NCI-H1048 (cell line): ENCODE results near the gene TEX2.
"Not testable (repeated sequence)": the region's sequence is repeated elsewhere in the genome, so short reads cannot be mapped to it uniquely, and the experiment has no call there.

Experiments
- DNase-seq: peaks from one replicate; lab custom pipeline; 2025; lab: John Stamatoyannopoulos, UW

The TEX2 gene

DNA sequence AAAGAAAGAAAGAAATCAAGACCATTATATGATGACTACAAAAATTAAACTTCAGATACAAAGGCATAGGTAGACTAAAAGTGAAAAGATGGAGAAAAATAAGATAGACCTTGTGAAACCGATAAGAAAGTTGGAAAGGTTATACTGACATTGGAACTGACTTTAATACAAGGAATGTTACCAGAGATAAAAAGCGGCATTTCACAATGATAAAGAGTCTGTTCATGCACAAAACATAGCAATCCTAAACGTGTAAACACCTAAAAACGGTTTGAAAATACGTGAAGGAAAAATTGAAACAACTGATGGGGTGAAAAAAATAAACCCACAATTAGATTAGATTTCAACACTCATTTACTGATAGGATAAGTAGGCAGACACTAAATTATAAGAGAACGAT lies 123.5 kb downstream of the TEX2 start:
- no peak for DNase-seq

DNA sequence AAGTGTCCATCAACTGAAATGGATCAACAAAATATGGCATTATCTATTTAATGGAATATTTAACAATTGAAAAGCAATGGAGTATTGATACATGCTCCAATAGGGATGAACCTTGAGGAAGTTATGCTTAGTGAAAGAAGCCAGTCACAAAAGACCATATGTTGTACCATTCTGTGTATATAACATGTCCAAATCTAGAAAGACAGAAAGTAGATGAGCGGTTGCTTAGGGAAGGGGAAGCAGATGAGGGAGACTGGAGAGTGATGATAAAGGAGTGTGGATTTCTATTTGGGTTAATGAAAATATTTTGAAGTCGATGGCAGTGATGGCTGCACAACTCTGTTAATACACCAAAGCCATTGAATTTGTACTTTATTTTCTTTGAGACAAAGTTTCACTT lies 124.6 kb downstream of the TEX2 start:
- no peak for DNase-seq

DNA sequence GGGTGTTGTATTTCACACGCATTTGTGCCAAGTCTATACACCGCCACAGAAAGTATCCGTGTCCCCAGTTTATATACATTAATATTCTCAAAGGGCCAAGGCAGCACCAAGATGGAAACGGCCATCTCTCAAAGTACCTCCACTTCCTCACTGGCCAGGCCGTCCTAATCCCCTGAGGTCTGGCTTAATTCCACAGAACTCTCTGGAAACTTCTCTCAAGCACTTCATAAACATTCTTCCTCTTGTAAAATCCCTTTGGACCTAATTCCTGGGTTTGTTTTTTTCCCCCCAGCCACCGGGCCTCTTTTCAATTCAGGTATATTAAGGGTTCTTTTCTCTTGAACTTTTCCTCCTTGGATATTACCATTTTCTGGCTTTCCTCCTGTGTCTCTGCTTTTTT lies 128.1 kb downstream of the TEX2 start:
- DNase-seq: no peak

DNA sequence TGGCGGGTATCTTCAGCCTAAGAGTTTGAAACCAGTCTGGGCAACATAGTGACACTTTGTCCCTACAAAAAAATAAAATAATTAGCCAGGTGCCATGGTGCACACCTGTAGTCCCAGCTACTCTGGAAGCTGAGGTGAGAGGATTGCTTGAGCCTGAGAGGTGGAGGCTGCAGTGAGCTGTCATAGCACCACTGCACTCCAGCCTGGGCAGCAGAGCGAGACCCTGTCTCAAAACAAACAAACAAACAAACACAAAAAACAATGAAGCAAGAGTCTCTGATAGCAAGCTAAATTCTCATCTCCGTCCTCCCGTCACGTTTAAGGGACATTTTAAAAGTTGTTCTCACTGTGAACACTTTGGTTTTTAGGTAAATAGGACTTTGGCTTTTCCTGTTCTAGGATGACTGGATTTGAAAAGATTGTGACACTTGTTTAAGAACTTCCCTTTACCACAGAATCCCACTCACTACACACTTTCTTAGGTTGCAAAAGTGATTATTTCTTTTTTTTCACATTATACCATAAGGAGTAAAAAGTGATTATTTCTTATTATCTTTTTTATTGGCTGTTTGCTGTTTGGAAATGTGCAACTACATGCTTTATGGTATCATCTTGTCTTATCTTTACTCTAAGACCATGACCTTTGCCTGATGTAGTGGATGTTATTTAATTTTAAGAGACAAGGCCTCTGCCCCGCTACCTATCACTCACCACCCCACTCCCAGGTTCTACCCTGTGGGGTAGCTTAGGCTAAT lies 128.7 kb downstream of the TEX2 start:
- DNase-seq: no peak

DNA sequence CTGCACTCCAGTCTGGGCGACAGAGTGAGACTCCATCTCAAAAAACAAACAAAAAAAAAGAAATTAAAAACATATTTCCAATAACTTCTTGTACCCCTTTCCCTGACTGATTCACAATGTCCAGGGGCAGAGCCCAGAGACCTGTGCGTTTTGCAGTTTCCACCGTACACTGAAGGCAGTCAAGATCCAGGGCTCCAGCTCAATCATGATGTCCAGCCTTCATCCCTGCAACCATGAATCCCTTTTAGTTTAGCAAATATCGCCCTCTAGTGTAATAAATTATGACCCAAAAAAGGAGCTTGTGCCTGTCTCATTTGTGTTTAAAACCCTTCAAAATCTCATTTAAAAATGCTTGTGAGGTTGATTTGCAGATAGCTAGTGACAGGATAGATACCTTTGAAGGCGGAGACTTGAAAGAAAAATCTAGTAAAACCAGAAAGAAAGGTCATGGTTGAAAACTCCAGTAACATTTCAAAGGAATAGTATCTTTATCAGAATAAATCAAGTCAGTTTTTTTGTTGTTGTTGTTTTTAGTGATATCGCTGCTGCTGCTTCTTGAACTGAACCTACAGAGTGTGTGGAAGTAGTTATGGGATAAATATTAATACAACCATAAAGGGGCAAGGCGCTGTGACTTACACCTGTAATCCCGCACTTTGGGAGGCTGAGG lies 129.4 kb downstream of the TEX2 start:
- peak; percentile 20 for DNase-seq

DNA sequence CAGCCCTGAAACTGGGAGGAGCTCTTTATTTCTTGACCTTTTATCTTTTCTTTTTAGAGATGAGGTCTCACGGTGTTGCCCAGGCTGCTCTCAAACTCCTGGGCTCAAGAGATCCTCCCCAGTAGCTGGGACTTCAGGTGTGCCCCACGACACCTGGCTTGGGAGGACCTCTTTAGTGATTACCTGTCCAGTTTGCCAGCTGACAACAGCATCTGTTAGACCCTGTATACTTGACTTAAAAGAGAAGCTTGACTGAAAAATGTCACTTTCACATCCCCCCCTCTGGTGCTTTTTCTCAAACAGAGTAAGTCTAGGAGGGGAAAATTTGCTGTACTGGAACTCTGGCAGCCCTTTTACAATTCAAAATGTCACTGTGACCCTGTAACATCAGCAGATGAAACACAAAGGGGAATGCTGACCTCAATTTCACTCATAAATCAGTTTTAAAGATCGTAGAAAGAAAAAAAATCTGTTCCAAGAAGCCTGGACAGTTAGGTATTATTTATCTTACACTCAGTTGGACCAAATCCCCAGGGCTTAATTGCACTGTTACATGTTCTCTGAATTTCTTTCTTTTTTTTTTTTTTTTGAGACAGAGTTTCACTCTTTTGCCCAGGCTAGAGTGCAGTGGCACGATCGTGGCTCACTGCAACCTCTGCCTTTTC lies 131.3 kb downstream of the TEX2 start:
- DNase-seq: no peak

DNA sequence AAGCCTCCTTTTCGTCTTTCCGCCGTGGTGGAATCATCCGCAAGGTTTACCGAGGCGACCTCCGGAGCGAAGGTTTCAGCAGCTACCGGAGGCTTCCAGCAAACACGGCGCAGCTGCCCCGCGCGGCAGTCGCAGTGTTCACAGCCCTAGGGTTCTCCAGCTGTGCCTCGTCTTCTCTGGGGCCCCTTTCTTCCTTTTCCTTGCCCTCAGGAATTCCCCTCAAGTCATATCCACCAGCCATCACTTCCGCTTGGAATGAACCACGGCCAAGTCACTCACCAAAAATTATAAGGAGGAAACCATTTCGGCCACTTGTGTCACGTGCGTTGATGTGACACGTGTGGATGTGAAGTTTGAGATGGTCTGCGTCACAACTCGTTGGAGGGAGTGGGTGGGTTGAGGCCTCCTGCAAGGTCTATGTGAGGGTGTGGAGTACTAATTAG lies 132.5 kb downstream of the TEX2 start:
- DNase-seq: no peak

DNA sequence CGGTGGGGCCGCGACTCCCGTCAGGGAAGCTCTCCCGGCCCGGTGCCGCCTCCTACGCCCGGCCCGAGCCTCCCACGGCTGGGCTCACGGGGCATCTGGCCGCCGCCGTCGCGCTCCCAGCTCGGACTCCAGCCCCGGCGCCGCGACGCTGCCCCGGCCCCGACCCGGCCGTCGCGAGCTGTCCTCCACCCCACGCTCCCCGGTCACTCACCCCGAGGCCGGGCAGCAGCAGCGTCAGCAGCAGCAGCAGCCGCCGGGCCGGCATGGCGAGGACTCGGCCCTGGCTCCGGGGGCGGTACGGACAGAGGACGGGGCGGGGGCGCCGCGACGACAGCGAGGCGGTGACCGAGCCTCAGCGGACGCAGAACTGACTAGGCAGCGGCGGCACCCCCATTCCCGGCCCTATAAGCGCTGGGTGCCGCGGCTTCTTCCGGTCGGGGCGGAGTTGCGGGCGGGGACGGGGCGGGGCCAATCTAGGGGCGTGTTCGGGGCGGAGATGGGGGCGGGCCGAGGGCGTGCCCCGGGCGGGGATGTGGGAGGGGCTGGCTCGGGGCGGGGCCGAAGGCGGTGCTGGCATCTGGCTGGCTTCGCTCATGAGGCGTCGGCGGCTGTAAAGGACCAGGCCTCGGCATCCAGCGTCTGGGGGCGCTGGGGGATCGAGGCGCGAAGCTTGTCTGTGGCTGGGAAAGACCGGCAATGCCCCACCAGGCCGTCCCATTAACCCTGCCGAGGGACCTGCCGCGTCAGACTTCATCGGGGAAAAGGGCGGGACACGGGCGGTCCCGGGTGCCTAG lies 133.1 kb downstream of the TEX2 start, which contains the start of gene ERN1:
ERN1 (minus strand) TSS at position 380 of the 794 bp plus-strand sequence; CDS start at position 265, 115 bp downstream.
- DNase-seq: peak; percentile 50

DNA sequence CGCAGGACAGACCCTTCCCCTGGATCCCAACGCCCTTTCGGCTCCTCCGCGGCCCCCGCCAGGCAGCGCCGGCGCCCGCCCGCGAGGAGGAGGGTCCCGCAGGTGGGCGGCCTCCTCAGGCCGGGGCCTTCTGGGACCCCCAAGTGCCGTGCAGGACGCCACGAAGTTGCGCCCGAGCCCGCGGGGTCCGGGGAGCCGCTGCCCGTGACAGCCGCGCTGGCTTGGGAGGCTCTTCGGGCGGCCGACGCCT lies 133.6 kb downstream of the TEX2 start:
- no peak for DNase-seq

DNA sequence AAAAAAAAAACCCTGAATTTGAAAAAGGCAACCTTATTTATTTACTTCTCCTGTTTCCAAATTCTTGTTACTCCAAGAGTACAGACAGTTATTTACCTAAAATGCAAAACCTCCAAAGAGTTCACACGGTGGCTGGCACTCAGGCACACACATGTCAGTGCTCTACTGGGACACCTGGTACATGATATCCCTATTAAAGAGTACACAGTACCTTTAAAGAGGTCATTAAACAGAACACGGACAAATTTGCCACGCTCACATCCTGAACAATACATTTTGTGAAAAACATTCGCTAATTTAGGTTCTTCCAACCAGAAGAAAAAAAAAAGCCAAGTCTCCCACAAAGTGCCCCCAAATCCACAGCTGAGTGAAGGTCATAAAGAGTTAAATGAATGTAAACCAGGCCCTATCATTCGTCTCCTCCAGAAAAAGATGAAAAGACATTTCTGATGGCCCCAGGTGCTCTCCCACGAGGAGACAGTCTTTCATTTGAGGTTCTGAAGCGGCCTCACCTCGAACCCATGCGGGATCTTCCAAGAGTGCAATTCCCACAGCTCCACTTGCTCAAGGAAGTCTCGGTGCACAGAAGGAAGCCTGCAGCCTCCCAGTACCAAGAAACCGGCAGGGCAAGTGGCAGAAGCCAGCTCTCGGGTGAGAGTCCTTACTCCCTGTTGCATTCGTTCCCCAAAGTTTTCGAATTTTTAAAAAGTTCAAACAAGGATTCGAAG lies 134.1 kb downstream of the TEX2 start:
- DNase-seq: no peak

DNA sequence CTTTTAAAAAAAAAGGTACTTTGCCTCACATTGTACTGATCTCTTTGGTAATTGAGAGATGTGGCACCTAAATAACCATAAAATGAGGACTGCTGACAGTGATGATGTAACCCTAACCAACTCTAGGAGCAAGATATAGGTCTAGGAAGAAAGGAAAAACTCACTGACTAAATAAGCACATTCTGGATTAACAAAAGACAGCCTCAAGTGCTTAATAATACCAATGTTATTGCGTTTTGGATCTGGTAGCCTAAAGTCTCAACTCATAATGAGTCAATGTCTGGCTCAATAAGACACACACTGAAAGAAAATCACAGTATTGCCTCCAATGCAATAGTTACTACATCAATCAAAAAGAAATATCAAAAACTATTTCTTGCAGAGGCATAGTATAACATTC lies 136.1 kb downstream of the TEX2 start:
- no peak for DNase-seq

DNA sequence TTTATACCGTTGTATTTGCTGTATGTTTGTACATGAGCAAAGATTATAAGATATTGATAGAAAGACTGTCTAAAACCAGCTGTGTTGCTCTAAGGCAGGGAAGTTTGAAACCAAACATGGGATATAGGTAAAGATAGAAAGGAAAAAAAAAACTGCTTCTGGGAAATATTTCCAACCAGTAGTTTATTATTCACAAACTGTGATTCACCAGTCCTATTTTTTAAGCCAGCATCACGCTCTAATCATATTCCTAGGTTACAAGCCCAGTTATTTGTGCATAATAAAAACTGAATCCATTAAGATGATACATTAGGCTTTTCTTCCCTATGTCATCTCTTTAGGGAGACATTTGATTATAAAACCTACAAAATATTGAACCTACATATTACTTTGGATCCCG lies 137.1 kb downstream of the TEX2 start:
- no peak for DNase-seq

DNA sequence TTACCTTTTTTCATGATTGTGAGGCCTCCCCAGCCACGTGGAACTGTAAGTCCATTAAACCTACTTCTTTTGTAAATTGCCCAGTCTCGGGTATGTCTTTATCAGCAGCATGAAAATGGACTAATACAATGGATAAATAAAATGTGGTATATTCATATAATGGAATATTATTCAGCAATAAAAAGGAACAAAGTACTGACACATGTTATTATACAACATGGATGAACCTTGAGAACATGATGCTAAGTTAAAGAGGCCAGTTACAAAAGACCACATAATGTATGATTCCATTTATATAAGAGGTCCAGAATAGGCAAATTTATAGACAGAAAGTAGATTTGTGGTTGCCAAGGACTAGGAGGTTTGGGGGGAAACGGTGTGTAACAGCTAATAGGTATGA lies 138.5 kb downstream of the TEX2 start:
- DNase-seq: no peak

DNA sequence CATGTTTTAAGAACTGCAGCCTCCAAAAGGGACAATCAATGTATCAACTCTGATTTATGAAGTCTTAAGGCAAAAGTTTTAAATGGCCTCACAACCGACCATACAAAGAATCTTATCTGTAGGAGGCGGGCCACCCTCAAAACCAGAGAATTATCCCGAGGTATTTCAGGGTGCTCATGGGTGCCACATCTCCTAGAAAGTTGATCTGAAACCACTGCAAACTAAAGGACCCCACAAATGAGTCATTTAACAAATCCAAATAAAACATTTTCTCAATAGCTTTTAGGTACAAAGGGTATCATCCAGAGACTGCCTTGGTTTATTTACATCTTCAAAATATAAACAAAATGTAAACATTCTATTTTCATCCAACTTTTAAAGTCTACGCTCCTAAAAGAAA lies 139.9 kb downstream of the TEX2 start:
- no peak for DNase-seq

DNA sequence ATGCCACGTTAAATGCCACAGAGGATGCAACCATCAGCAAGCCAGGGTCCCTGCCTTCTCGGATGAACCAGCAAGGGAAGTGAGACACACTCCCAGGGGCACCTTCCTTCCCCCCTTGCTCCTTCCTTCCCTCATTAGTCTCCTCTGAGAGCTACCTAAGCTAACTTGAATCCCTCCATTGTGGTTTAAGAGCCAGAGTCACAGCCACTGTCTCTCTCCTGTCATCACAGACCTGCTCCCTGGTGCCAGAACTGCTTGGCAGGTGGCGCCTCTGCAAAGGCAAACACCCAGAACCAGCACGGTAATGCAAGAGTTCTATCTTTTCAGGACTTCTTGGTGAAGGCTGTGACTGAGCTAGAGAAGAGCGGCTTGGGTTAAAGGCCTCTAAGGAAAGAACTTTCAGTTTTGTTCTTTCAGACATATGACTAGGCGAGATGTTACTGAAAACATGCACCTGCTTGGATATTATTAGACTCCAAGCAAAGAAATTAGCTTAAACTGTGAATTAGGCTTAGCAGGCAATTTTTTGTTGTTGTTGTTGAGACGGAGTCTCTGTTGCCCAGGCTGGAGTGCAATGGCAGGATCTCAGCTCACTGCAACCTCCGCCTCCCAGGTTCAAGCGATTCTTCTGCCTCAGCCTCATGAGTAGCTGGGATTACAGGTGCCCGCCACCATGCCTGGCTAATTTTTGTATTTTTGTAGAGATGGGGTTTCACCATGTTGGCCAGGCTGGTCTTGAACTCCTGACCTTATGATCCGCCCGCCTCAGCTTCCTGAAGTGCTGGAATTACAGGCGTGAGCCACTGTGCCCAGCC lies 141.9 kb downstream of the TEX2 start:
- DNase-seq: not testable (repeated sequence)

DNA sequence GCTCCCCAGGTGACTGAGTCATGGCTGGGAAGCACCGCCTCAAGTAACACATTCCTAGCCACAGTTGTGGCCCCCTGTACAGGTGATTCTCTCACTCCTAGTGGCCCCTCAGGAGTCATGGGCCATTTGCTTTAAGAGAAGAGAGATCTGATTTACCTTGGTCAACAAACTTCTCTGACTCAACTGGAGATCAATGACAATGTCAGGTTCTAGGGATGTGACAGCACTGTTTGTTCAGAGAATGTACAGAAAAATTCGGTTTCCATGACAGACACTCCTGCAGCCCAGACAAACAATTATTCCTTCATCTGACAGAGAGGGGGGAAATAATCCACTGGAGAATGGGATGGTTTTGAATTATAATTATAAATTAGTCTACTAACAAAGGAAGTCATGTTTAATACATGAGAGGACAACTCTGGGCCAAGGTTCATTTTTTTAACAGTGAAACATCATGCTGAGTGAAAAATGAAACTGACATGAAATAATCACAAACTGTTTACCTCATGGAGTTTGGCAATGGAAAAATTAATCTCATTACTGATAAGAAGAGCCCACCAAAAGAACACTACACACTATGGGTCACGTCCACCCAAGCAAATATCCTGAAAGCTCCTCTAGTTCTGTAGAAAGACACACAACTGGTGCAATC lies 142.8 kb downstream of the TEX2 start:
- no peak for DNase-seq

DNA sequence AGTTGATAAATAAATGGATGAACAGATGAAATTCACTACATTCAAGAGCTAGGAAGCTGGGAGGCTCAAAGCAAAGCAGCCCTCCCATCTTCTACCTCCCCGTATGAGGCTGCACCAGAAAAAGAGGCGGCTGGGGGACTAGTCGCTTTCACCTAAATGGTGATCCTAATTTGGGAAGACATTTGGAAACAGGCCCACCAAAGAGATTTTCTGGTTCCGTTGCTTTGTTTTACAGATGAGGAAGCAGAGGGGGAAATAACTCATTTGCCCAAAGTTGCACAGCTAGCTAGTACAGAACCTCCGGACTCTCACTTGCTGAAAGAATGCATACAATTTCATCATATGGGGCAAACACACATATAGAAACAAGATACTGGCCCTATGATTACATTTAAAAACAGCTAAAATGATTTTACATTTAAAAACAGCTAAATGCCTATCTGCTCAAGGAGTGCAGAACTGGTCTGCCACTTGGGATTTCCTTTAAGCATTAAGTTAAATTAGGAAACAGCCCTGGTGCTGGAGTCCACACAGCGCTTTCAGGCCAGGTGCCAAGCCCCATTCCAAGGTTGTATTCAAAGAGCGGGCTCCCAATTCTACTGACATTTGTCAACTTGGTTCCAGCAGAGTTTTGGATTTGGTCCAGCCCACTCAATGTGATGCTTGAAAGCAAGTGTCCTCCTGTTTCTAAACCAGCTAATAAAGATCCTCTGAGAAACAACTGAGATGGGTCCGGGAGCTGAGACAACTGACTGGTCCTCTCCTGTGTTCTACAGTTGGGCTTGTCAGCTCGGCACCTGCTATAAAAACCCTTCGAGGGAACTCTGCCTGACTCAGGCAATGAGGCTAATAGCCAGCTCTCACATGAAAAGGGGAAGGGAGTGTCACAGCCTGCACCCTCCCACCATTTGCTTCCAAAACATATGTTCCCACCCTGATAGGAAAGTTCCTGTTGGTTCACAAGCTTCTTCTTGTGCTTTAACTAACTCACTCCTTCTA lies 144.8 kb downstream of the TEX2 start:
- no peak for DNase-seq

DNA sequence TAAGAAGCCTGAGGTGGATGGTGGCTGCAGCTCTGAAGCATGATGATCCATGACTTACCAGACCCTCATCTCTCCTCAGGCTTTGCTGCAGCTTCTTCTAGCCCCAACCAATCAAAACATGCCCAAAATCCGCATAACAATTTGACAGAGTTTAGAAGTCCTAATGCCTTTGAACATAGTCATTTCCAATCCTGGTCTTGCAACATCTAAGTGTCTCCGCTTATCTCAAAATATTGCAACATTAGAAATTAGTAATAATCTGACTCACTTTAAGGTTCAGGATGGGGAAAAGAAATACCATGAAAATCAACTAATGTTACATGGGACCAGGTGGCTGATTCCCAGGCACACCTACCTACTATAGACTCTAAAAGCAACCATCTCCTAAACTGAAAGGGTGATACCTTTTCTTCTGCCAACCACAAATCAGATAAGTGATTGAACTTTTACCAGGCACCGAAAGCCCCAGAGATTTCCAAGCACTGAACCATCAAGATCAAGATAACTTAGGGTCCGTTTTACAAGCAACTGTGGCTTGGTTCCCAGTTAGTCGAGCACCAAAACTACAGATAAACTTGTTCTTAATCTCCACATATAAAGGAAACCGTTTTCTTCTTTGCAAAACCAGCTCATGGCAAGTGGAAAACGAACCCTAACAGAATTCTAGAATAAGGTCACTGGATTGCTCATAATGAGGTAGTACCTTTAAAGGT lies 147.1 kb downstream of the TEX2 start:
- no peak for DNase-seq
